Activated naive CD4-positive, alpha-beta T cell treated with anti-CD3 and anti-CD28 coated beads, Interleukin-2, amount 10 ng/mL, durations not matched to agents 7 days and 5 days (primary cell): ENCODE measurements around the gene ANTKMT.

Experiments used
- CTCF ChIA-PET: fragments of 350-600 bp; sonication (Branson Sonifier 250); formaldehyde crosslinking; loops from one replicate; lab custom pipeline; 2021; ENCODE audit warnings: antibody characterized with exemption; lab: Charles Lee
- DNase-seq: peaks from one replicate; pipeline ENCODE4 v3.0.0-alpha.2; 2020
- H3K27ac Mint-ChIP-seq: one replicate; pipeline ENCODE4 v1.8.0; 2021; ENCODE audit warnings: mild to moderate bottlenecking, moderate library complexity, mixed read lengths
- H3K27me3 Mint-ChIP-seq: one replicate; pipeline ENCODE4 v1.8.0; 2021; ENCODE audit warnings: mild to moderate bottlenecking, mixed read lengths
- H3K36me3 Mint-ChIP-seq: one replicate; pipeline ENCODE4 v1.8.0; 2021; ENCODE audit warnings: mixed read lengths
- H3K4me1 Mint-ChIP-seq: one replicate; pipeline ENCODE4 v1.8.0; 2021; ENCODE audit warnings: mixed read lengths
- H3K4me3 Mint-ChIP-seq: one replicate; pipeline ENCODE4 v1.8.0; 2021; ENCODE audit warnings: mild to moderate bottlenecking, moderate library complexity, mixed read lengths
- H3K9me3 Mint-ChIP-seq: one replicate; pipeline ENCODE4 v1.8.0; 2021; ENCODE audit warnings: mixed read lengths

Gene ANTKMT

DNA sequence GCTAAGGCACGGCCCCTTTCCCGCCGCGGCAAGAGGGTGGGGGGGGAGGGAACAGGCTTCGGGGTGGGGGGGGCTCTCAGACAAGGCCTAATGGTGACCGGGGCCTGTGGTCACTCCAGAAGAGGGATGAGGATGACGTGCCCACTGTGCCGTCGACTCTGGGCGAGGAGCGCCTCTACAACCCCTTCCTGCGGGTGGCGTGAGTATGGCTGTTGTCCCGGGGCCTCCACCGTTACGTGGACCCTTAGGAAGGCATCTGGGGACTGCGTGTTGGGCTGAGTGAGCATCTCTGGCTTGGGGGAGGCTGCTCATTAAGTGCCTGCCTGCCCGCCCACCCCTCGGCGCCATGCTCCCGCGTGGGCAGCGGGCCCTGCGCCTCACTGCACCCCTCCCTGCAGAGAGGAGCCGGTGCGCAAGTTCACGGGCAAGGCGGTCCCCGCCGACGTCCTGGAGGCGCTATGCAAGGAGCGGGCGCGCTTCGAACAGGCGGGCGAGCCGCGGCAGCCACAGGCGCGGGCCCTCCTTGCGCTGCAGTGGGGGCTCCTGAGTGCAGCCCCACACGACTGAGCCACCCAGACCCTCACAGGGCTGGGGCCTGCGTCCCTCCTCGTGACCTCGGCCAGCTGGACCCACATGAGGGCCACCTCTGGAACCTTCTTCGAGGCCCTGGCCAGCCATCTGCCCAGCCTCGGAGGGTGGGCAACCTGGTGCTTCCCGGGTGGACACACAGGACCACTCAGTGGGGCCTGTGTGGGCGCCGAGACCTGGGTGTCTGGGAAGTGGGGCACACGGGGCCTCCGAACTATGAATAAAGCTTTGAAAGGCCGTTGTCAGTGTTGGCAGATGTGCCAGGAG is 8.2 kb downstream of the ANTKMT start:
- peaks cover 4% of the 10 kb centered on the region for H3K36me3 Mint-ChIP-seq
- no peaks in the 10 kb centered on the region for H3K9me3 Mint-ChIP-seq

DNA sequence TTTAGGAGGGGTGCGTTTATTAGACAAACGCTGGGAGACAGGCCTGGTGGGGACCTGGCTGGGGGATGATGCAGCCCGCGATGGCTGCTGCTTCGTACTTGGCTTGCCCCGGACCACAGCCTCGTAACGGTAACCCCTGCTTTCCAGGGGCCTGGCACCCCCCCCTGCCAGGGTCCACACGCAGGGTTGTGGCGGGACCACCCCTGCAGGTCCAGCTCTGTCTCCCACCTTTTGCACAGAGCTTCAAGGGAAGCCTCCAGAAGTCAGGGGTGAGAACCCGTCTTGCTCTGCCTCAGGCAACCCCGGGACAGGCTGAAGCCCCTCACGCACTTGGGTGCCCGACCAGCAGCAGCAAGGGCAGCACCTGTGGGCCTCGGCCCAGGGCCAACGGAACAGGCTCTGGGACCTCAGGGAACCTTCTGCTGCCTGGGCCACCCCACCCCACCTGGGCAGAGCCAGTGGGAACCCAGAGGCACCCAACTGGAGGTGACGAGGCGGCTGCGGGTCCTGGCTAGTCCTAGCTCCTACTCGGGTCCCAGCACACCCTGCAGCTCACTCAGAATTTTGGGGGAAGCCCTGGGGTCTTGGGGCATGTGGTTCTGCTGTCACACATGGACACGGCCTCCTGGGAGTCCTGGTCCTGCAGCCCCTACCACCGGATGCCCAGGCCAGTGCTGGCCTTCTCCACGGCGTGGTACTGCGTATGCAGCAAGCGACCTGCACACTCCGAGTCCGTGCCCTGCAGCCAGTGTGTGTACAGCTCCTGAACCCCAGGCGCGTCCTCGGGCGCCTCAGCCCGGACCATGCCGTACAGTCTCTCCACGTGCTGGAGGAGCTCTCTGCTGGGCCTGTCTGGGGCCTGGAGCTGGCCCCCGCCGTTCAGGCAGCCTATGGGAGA is 9.1 kb downstream of the ANTKMT start:
- CTCF ChIA-PET: interaction anchor here (1.6 kb wide), 1 partner anchor 11 kb away, joined by 4 read pairs; the partner anchor contains the start of gene CIAO3
- H3K9me3 Mint-ChIP-seq: no peaks in the 10 kb centered on the region
- no peak overlapping the region for H3K27ac Mint-ChIP-seq
- H3K27me3 Mint-ChIP-seq: peaks cover 18% of the 10 kb centered on the region
- peak overlapping the region; percentile 26 for H3K4me3 Mint-ChIP-seq
- peaks cover 4% of the 10 kb centered on the region for H3K36me3 Mint-ChIP-seq
- DNase-seq: no peak
- H3K4me1 Mint-ChIP-seq: peaks cover 3% of the 10 kb centered on the region

More for the DNA sequence above, 8.2 kb downstream of the ANTKMT start:
- CTCF ChIA-PET: interaction anchor here (1.6 kb wide), 1 partner anchor 12 kb away, joined by 4 read pairs; the partner anchor contains the start of gene CIAO3
- DNase-seq: no peak
- H3K27ac Mint-ChIP-seq: no peak overlapping the region
- H3K27me3 Mint-ChIP-seq: peaks cover 27% of the 10 kb centered on the region
- peak overlapping the region; percentile 49 for H3K4me3 Mint-ChIP-seq
- peaks cover 3% of the 10 kb centered on the region for H3K4me1 Mint-ChIP-seq

DNA sequence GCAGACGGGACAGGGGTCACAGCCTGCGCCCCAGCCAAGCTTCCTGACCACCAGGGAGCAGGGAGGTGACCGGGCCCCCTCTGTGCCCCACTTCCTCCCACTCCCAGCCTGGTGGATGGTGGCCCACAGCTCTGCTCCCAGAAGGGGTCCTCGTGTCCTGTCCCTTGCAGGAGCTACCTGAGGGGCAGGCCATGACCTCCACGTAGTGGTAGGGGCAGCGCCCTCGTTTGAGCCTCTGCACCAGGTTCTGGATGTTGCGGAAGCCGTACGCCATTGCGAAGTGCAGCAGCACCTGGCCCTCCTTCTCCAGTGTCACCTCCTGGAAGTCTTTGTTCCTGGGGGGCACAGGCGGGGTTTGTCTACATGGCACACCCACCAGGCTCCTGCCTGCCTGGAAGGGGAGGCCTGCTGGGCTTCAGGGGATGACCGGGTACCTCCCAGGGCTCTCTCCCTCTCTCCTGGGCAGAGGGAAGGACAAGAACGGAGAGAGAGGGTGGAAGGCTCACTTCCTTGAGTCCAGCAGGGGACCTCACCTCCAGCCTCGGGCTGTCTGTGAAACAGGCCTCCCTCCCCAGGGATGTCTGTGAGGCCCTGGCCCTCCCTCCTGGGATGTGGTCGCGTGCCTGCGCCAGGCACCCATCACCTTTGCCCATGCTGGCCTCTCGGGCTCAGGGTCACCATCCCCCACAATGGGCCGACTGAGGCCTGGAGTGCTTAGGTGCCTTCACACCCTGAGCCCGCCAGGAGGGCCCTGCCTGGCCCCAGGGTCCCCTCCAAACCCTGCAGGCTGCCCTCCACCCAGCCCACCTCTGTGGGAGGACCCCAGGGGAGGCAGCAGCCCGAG is 9.9 kb downstream of the ANTKMT start:
- Mint-ChIP-seq H3K36me3 (peaks cover 6% of the 10 kb centered on the region), H3K9me3 (no peaks in the 10 kb centered on the region), H3K27me3 (peaks cover 10% of the 10 kb centered on the region), H3K27ac (no peak overlapping the region), H3K4me3 (no peak overlapping the region), H3K4me1 (peaks cover 10% of the 10 kb centered on the region)
- DNase-seq: no peak
- CTCF ChIA-PET: interaction anchor here (1.6 to 2.3 kb wide), 2 partner anchors 10 to 18 kb away, joined by 4 to 11 read pairs; partner anchors contain the start of gene CIAO3

DNA sequence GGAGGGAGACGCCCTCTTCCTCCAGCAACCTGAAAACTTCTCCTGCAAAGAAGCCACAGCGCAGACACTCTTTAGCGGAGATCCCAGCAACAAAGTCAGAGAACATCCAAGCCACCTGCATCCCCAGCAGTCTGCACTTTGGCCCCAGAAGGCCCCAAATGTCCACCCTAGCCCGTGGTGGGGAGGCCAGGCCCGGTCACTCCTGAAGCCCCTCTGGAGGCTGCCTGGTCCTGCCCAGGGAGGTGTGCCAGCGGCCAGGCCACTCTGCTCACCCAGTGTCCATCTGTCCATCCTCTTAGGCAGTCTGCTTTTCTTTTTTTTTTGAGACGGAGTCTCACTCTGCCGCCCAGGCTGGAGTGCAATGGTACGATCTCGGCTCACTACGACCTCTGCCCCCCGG is 11.4 kb downstream of the ANTKMT start:
- CTCF ChIA-PET: interaction anchor here (1.1 to 2.3 kb wide), 3 partner anchors 8 to 20 kb away, joined by 4 to 11 read pairs (median 7); partner anchors contain the start of gene CIAO3
- no peak for DNase-seq
- no peaks in the 10 kb centered on the region for H3K9me3 Mint-ChIP-seq
- no peak overlapping the region for H3K27ac Mint-ChIP-seq
- peaks cover 9% of the 10 kb centered on the region for H3K36me3 Mint-ChIP-seq
- H3K4me1 Mint-ChIP-seq: peaks cover 12% of the 10 kb centered on the region
- no peaks in the 10 kb centered on the region for H3K27me3 Mint-ChIP-seq
- H3K4me3 Mint-ChIP-seq: no peak overlapping the region

DNA sequence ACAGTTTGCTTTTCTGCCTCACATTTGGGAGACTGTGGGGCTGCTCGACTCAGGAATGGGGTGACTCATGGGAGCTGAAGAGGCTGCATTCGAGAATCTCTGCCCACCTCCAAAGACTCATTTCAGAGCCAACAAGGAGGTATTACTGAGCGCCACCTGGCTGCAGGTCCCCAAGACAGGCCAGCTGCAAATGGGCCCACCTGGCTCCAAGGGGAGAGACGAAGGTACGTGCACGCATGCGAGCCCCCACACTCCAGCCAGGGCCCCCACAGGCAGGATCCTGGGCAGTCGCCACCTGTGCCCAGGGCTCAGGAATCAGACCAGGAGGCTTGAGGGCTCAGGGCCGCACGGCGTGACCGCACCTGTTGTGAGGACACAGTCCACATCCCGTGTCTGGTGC is 12.0 kb downstream of the ANTKMT start:
- DNase-seq: no peak
- Mint-ChIP-seq H3K36me3 (peaks cover 12% of the 10 kb centered on the region), H3K27me3 (no peaks in the 10 kb centered on the region), H3K4me3 (no peak overlapping the region), H3K4me1 (peaks cover 16% of the 10 kb centered on the region), H3K9me3 (no peaks in the 10 kb centered on the region), H3K27ac (no peak overlapping the region)
- CTCF ChIA-PET: interaction anchor here (1.0 to 2.3 kb wide), 4 partner anchors 8 to 20 kb away, joined by 3 to 11 read pairs (median 6); partner anchors contain the start of gene CIAO3

DNA sequence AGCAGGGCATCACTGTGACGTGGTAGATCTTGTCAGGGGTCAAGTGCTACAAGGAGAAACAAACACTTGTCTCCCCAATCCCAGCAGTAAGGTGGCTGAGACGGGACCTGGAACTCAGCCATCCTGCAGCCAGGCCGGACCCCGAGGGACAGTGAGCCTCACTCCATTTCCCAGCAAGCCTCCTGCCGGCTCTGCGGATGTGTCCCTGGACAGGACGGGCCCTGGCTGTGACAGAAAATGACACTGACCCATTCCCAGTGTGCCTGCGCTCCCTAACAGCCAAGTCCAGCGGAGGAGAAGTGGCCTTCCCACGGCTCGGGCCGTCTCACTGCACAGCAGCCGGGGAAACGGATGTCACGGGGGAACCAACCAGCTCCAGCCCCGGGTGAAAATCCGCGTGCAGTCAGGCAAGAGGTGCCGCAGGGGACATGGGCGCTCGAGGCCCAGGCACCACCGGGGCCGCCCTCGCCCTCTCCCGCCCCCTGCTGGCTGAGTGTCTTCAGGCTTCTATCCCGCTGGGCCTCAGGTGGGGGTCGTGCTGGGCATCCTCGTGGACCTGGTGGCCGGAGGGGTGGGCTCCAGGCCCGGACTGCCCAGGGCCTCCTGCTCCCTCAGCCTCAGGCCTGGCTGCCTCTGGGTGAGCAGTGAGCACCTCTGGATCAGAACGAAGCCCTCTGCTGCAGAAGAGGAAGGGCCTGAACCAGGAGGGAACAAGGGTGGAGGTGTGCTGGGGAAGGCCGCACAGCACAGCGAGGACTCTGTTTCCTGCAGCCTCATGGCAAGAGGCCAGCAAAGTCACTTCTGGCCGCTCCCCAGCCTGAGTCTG is 12.6 kb downstream of the ANTKMT start:
- no peaks in the 10 kb centered on the region for H3K27me3 Mint-ChIP-seq
- peaks cover 18% of the 10 kb centered on the region for H3K4me1 Mint-ChIP-seq
- CTCF ChIA-PET: interaction anchor here (0.5 to 2.2 kb wide), 3 partner anchors 12 to 146 kb away, joined by 3 to 7 read pairs (median 3); no protein-coding TSS in a partner anchor
- peaks cover 14% of the 10 kb centered on the region for H3K36me3 Mint-ChIP-seq
- no peaks in the 10 kb centered on the region for H3K9me3 Mint-ChIP-seq
- H3K4me3 Mint-ChIP-seq: no peak overlapping the region
- H3K27ac Mint-ChIP-seq: no peak overlapping the region
- peak; percentile 58 for DNase-seq

DNA sequence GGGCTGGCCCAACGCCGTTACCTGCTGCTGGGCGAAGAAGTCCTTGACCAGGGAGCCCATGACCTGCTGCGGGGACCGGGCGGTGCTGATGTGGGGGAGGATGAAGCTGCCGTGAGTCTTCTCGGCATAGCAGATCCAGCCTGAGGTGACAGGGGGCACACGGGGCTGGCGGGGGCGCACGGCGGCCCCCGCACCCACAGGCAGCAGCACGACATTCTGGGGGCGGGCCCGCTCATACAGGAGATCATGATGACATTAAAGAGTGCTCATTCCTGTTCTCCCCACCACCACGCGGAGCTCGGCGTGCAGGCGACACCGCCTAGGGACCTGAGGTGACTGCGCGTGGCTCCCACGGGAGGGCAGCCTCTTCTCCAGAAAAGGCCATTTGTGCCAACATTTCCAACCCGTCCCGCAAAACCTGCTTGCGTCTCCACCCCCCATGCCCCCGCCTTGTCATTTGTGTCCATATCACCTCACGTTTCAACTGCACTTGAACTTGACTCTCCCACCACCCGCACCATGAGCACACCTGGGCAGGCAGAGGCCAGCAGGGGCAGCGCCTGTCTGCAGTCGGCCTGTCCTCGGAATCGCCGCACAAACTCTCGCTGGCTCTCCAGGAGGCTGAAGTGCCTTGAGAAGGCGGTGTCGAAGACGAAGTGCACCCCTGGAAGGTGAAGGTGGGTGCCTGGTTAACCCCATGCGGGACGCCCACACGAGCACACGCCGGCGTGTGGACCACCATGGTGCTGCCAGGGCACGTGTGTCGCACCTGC is 13.4 kb downstream of the ANTKMT start:
- Mint-ChIP-seq H3K27me3 (no peaks in the 10 kb centered on the region), H3K4me3 (no peak overlapping the region), H3K36me3 (peaks cover 14% of the 10 kb centered on the region), H3K27ac (no peak overlapping the region), H3K9me3 (no peaks in the 10 kb centered on the region), H3K4me1 (peaks cover 22% of the 10 kb centered on the region)
- CTCF ChIA-PET: interaction anchor here (0.5 to 1.0 kb wide), 2 partner anchors 13 to 147 kb away, joined by 3 read pairs; no protein-coding TSS in a partner anchor
- no peak for DNase-seq

DNA sequence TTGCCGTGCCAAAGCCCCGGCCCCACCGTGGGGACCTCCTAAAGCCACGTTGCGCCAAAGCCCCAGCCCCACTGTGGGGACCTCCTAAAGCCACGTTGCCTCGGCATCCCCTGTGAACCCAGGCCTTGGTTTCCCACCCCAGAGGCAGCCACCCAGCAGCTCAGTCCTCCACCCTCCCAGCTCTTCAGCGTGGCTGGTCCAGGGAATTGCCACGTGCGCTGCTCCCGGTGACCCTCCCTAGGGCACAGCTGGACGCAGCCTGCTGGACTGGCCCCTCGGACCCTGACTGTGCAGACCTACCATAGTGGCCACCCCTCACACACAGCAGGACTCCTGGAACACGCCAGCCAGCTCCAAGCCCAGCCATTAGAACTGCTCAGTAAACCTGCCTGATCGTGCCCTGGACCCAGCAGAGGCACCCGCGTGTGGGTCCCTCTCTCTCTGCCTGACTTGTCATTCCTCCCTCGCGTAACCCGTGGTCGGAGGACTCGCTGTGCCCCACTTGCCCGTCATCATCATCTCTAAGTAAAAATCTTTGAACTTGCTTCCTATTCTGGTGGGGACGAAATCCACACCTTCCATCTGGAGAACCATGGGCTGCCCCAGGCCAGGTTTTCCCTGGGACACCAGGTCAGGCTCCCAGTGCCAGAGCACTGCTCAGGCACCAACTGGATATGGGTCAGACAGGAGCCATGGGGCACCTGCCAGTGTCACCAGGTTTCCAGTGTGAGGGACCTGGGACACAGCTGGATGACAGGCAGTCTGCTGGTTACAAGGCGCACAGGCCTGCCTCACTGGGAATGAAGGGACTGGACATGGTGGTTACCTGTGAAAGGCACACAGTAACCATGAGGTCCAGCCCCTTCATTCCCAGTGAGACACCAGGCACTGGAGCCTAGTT is 14.3 kb downstream of the ANTKMT start:
- no peak for DNase-seq
- Mint-ChIP-seq H3K36me3 (peaks cover 14% of the 10 kb centered on the region), H3K4me3 (no peak overlapping the region), H3K4me1 (peaks cover 28% of the 10 kb centered on the region), H3K27ac (no peak overlapping the region), H3K27me3 (no peaks in the 10 kb centered on the region), H3K9me3 (no peaks in the 10 kb centered on the region)
- CTCF ChIA-PET: interaction anchor here (1.0 to 1.7 kb wide), 6 partner anchors 9 to 22 kb away, joined by 3 to 10 read pairs (median 4); partner anchors contain the start of genes ANTKMT, CCDC78 and METRN

DNA sequence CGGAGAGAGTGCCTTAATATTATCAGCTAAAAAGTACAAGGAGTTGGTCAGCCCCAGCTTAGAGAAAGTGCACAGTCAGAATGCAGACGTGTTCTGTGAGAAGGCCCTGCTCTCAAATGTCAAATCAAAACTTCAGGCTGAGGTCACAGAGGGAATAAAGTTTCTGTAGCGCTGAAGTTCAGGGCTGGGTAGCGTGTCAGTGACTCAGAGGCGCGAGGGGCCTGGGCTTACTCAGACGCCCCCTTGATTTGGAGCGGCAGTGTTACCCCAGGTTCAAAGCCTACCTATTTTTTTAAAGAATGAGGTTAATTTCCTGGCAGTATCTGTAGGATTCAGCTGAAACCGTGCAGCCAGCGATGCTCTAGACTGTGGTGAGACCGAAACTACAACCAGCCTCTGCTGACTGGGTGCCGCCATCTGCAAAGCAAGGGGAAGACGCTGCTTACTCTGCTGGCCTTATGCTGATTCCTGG is 15.1 kb downstream of the ANTKMT start:
- DNase-seq: peak; percentile 48
- H3K4me1 Mint-ChIP-seq: peaks cover 28% of the 10 kb centered on the region
- H3K36me3 Mint-ChIP-seq: peaks cover 14% of the 10 kb centered on the region
- H3K4me3 Mint-ChIP-seq: no peak overlapping the region
- CTCF ChIA-PET: interaction anchor here (1.0 to 1.7 kb wide), 7 partner anchors 9 to 23 kb away, joined by 3 to 10 read pairs (median 3); partner anchors contain the start of genes ANTKMT, CCDC78 and METRN
- peak overlapping the region; percentile 24 for H3K27ac Mint-ChIP-seq
- no peaks in the 10 kb centered on the region for H3K9me3 Mint-ChIP-seq
- no peaks in the 10 kb centered on the region for H3K27me3 Mint-ChIP-seq

DNA sequence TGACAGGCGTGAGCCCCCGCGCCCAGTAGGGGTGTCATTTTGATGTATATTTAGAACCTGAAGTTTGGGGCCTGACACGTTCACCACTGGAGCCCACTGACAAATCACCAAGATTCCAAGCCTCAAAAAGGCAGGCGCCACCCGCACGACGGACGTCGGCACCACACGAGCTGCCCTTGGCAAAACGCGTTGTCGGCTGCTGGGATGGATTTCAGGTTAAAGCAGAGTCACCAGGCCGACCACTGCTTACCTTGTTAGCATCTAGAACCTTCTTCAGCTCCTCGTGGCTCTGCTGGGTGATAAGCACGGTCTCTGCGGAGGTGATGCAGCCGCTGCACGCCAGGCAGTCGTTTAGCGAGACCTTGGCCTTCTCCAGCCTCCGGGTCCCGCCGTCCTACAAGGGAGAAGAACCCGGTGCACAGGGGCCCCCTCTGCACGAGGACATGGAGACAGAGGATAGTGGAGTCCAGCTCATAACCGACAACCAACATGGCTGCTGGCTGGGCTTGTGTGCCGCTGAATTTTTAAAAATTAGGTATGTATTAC is 16.1 kb downstream of the ANTKMT start:
- no peak for DNase-seq

More for the DNA sequence above, 16.1 kb downstream of the ANTKMT start:
- Mint-ChIP-seq H3K27ac (no peak overlapping the region), H3K27me3 (no peaks in the 10 kb centered on the region), H3K4me3 (no peak overlapping the region), H3K9me3 (no peaks in the 10 kb centered on the region), H3K36me3 (peaks cover 14% of the 10 kb centered on the region), H3K4me1 (peaks cover 28% of the 10 kb centered on the region)
- CTCF ChIA-PET: interaction anchor here (1.4 to 1.5 kb wide), 3 partner anchors 11 to 16 kb away, joined by 3 to 4 read pairs (median 3); partner anchors contain the start of genes ANTKMT and CCDC78
